CD14-positive monocyte (primary cell): ENCODE measurements around the gene SHLD1. TPM values are rescaled to one million over a fixed set of nuclear protein-coding genes. Genes with fewer than 3 reads are reported as not detected.

Experiments
- DNase-seq, 3 donors: peaks; one replicate each; pipeline ENCODE4 v3.0.0-alpha.2; 2011 to 2022
- H2AFZ ChIP-seq: 2 replicates; pipeline ENCODE4 v1.6.0; 2012; ENCODE audit warnings: mild to moderate bottlenecking, low read depth, low read length, inconsistent platforms; ENCODE audit not compliant: insufficient read depth, poor library complexity, severe bottlenecking
- H3K27ac ChIP-seq, 2 donors: 1 replicate in 1 of 2; 2 replicates in 1 of 2; pipeline ENCODE4 v1.5.1; 2012 to 2013; ENCODE audit warnings: low read length in 2 of 2, control low read depth in 1 of 2, inconsistent platforms in 1 of 2, low read depth in 1 of 2, mild to moderate bottlenecking in 1 of 2
- H3K27me3 ChIP-seq, 2 donors: one replicate each; pipeline versions ENCODE4 v1.6.0 to v1.6.1; 2011 to 2013; ENCODE audit warnings: low read length in 2 of 2; ENCODE audit not compliant: control insufficient read depth in 2 of 2, insufficient read depth in 2 of 2
- H3K36me3 ChIP-seq, 2 donors: replicated peaks in 1 of 2; 1 replicate in 1 of 2; 2 replicates in 1 of 2; pipeline versions ENCODE4 v1.5.1 to v1.6.1; 2012 to 2013; ENCODE audit warnings: low read length in 2 of 2, control low read depth in 1 of 2, inconsistent platforms in 1 of 2, mild to moderate bottlenecking in 1 of 2; ENCODE audit not compliant: insufficient read depth in 2 of 2, control insufficient read depth in 1 of 2
- H3K4me1 ChIP-seq, 2 donors: 1 replicate in 1 of 2; 2 replicates in 1 of 2; pipeline versions ENCODE4 v1.5.1 to v1.6.1; 2012 to 2013; ENCODE audit warnings: low read length in 2 of 2, control low read depth in 1 of 2, inconsistent platforms in 1 of 2, mild to moderate bottlenecking in 1 of 2, moderate library complexity in 1 of 2; ENCODE audit not compliant: insufficient read depth in 2 of 2, control insufficient read depth in 1 of 2
- H3K4me2 ChIP-seq: replicated peaks from 2 replicates; pipeline ENCODE3; 2012; ENCODE audit warnings: low read length, moderate library complexity, mild to moderate bottlenecking; ENCODE audit not compliant: poor library complexity, severe bottlenecking; ENCODE audit errors: extremely low read depth
- H3K4me3 ChIP-seq, 3 experiments: fragments of 200-600 bp in 1 of 3; sonication (generic) in 1 of 3; replicated peaks in 1 of 3; 1 replicate in 2 of 3; 2 replicates in 1 of 3; pipeline ENCODE4 v1.5.1; 2011 to 2013; ENCODE audit warnings: low read length in 3 of 3, mild to moderate bottlenecking in 3 of 3, control low read depth in 2 of 3, low read depth in 2 of 3, inconsistent platforms in 1 of 3, moderate library complexity in 1 of 3
- H3K79me2 ChIP-seq: 2 replicates; pipeline ENCODE4 v1.6.0; 2012; ENCODE audit warnings: mild to moderate bottlenecking, control low read depth, inconsistent platforms, low read length, moderate library complexity; ENCODE audit not compliant: insufficient read depth
- H3K9ac ChIP-seq: 2 replicates; pipeline ENCODE4 v1.6.0; 2017; ENCODE audit warnings: low read length, mild to moderate bottlenecking; ENCODE audit not compliant: insufficient read depth, poor library complexity, severe bottlenecking
- H3K9me3 ChIP-seq, 2 donors: replicated peaks in 1 of 2; 1 replicate in 1 of 2; 2 replicates in 1 of 2; pipeline versions ENCODE4 v1.5.1 to v1.6.1; 2012 to 2013; ENCODE audit warnings: low read length in 2 of 2, control low read depth in 1 of 2; ENCODE audit not compliant: control insufficient read depth in 1 of 2, insufficient read depth in 1 of 2
- H4K20me1 ChIP-seq: 2 replicates; pipeline ENCODE4 v1.6.0; 2012; ENCODE audit warnings: mild to moderate bottlenecking, low read length, control low read depth, moderate library complexity; ENCODE audit not compliant: insufficient read depth
- H3K27ac Mint-ChIP-seq, 7 donors: one replicate each; pipeline ENCODE4 v1.8.0; 2020; ENCODE audit warnings: mild to moderate bottlenecking in 7 of 7, mixed read lengths in 7 of 7, moderate library complexity in 6 of 7, inconsistent platforms in 2 of 7
- H3K27me3 Mint-ChIP-seq, 3 donors: one replicate each; pipeline ENCODE4 v1.8.0; 2021 to 2022; ENCODE audit warnings: low read depth in 3 of 3, mild to moderate bottlenecking in 3 of 3, mixed read lengths in 3 of 3, moderate library complexity in 3 of 3, inconsistent platforms in 1 of 3
- H3K36me3 Mint-ChIP-seq, 2 donors: one replicate each; pipeline ENCODE4 v1.8.0; 2020; ENCODE audit warnings: mixed read lengths in 2 of 2, inconsistent platforms in 1 of 2, mild to moderate bottlenecking in 1 of 2
- H3K4me1 Mint-ChIP-seq: one replicate; pipeline ENCODE4 v1.8.0; 2020; ENCODE audit warnings: mild to moderate bottlenecking, mixed read lengths
- H3K4me3 Mint-ChIP-seq, 2 donors: one replicate each; pipeline ENCODE4 v1.8.0; 2020; ENCODE audit warnings: mild to moderate bottlenecking in 2 of 2, mixed read lengths in 2 of 2, moderate library complexity in 1 of 2
- H3K9me3 Mint-ChIP-seq, 7 donors: one replicate each; pipeline ENCODE4 v1.8.0; 2020 to 2022; ENCODE audit warnings: mixed read lengths in 7 of 7, mild to moderate bottlenecking in 6 of 7, moderate library complexity in 6 of 7, inconsistent platforms in 2 of 7
- CTCF ChIP-seq: fragments of 200-600 bp; IDR thresholded peaks from one replicate; pipeline ENCODE4 v1.8.0; 2022; ENCODE audit warnings: antibody characterized with exemption, mild to moderate bottlenecking
- WGBS: methylation state at CpG from one replicate; pipeline ENCODE4 v1.1.5; 2013; ENCODE audit warnings: missing lambda C conversion rate; ENCODE audit not compliant: insufficient coverage; 5-methylcytosine and 5-hydroxymethylcytosine counted together
- intact Hi-C, 2 donors: fragments of 100-400 bp; cut with micrococcal nuclease; formaldehyde crosslinking; loops; one replicate each; pipeline versions ENCODE4 v1.15.0 to v1.15.1; 2023
- polyA plus RNA-seq, 3 donors: library from polyadenylated mRNA; depleted of rRNA in 1 of 3; unstranded in 2 of 3; stranded (reverse) in 1 of 3; fragments of 300-500 nt in 2 of 3; fragments of >200 nt in 1 of 3; fragmentation: Illumina TruSeq in 2 of 3; gene quantifications; 1 replicate in 2 of 3; 2 replicates in 1 of 3; pipeline ENCODE4 v1.2.3, GENCODE V29; 2012 to 2021

The SHLD1 gene
- polyA plus RNA-seq, 3 donors: 8.3 to 12.7 (median 11.5) TPM

- DNase-seq: no peak
- peaks cover 7 to 11% of the 10 kb centered on the region in 2 donors for H3K4me1 ChIP-seq
- Mint-ChIP-seq H3K27ac (no peak overlapping the region), H3K36me3 (no peaks in the 10 kb centered on the region), H3K9me3 (peaks cover 0 to 3% (median 0%) of the 10 kb centered on the region in 7 donors), H3K4me1 (peaks cover 11% of the 10 kb centered on the region), H3K27me3 (peaks cover 2 to 14% (median 2%) of the 10 kb centered on the region in 3 donors), H3K4me3 (no peak overlapping the region)
- no peaks in the 10 kb centered on the region for H3K36me3 ChIP-seq
- no peaks in the 10 kb centered on the region for H4K20me1 ChIP-seq
- no peak overlapping the region for H3K4me2 ChIP-seq
- WGBS: 93% methylated on average over 8 of the region's 9 CpGs
- peaks cover 0 to 2% of the 10 kb centered on the region in 2 donors for H3K27me3 ChIP-seq
- intact Hi-C loops: loop anchor here in 1 of 2 donors (5.0 kb wide), 1 partner anchor 36 kb away; no protein-coding TSS in a partner anchor
- no peak overlapping the region for H3K9ac ChIP-seq
- no peak for TF ChIP-seq CTCF
- H3K4me3 ChIP-seq: no peak overlapping the region
- H3K9me3 ChIP-seq: no peaks in the 10 kb centered on the region
- no peaks in the 10 kb centered on the region for H3K79me2 ChIP-seq
- H3K27ac ChIP-seq: no peak overlapping the region
- no peak overlapping the region for H2AFZ ChIP-seq
Observed at GRCh38 chr20:5706797-5707196, 43.4 kb upstream of the SHLD1 start.

GRCh38 chr20:5710551-5710950 lies 39.6 kb upstream of the SHLD1 start:
- Histone ChIP-seq H3K27ac (no peak overlapping the region), H3K9me3 (peaks cover 5 to 6% of the 10 kb centered on the region in 2 donors), H3K4me3 (no peak overlapping the region), H3K4me2 (no peak overlapping the region), H3K27me3 (peaks cover 0 to 2% of the 10 kb centered on the region in 2 donors), H4K20me1 (no peaks in the 10 kb centered on the region), H3K79me2 (no peaks in the 10 kb centered on the region), H2AFZ (no peak overlapping the region), H3K9ac (no peak overlapping the region), H3K36me3 (no peaks in the 10 kb centered on the region), H3K4me1 (peaks cover 4 to 8% of the 10 kb centered on the region in 2 donors)
- 84% methylated on average over 3 of the region's 3 CpGs for WGBS
- intact Hi-C loops: no loop called here
- peaks cover 2 to 18% (median 4%) of the 10 kb centered on the region in 3 donors for H3K27me3 Mint-ChIP-seq
- no peak overlapping the region for H3K27ac Mint-ChIP-seq
- H3K4me1 Mint-ChIP-seq: peaks cover 11% of the 10 kb centered on the region
- H3K4me3 Mint-ChIP-seq: no peak overlapping the region
- DNase-seq: no peak
- H3K36me3 Mint-ChIP-seq: no peaks in the 10 kb centered on the region
- no peak for TF ChIP-seq CTCF
- H3K9me3 Mint-ChIP-seq: peaks cover 0 to 8% (median 7%) of the 10 kb centered on the region in 7 donors
